Kidney (tissue), 14 donors: Measurements from ENCODE around the gene TDP1. TPM values are rescaled to one million over a fixed set of nuclear protein-coding genes. Genes with fewer than 3 reads are reported as not detected.

Experiments used
- DNase-seq, 5 donors: peaks; one replicate each; pipeline ENCODE4 v3.0.0-alpha.2; 2013 to 2020
- FAIRE-seq: peaks from 2 replicates; lab custom pipeline; 2012; peaks lifted over from hg19 to GRCh38; lab: Jason Lieb, UNC
- H3K27ac ChIP-seq, 2 donors: one replicate each; pipeline ENCODE4 v1.7.0; 2013; ENCODE audit warnings: low read depth in 2 of 2, low read length in 2 of 2, inconsistent platforms in 1 of 2
- H3K27me3 ChIP-seq: one replicate; pipeline ENCODE4 v1.7.1; 2013; ENCODE audit warnings: low read length, inconsistent platforms; ENCODE audit not compliant: control insufficient read depth, insufficient read depth
- H3K36me3 ChIP-seq, 3 donors: one replicate each; pipeline versions ENCODE4 v1.7.0 to v1.7.1; 2013; ENCODE audit warnings: low read length in 3 of 3, control low read depth in 1 of 3, inconsistent platforms in 1 of 3; ENCODE audit not compliant: insufficient read depth in 3 of 3, control insufficient read depth in 2 of 3
- H3K4me1 ChIP-seq, 3 donors: one replicate each; pipeline versions ENCODE4 v1.7.0 to v1.7.1; 2013; ENCODE audit warnings: low read length in 3 of 3, inconsistent platforms in 1 of 3, low read depth in 1 of 3; ENCODE audit not compliant: control insufficient read depth in 2 of 3, insufficient read depth in 2 of 3
- H3K4me3 ChIP-seq, 3 donors: one replicate each; pipeline versions ENCODE4 v1.7.0 to v1.8.1; 2013; ENCODE audit warnings: low read length in 3 of 3, control low read depth in 1 of 3, inconsistent platforms in 1 of 3
- H3K9ac ChIP-seq, 3 donors: one replicate each; pipeline versions ENCODE4 v1.7.0 to v1.7.1; 2013; ENCODE audit warnings: low read length in 3 of 3, control low read depth in 1 of 3, inconsistent platforms in 1 of 3
- H3K9me3 ChIP-seq, 3 donors: one replicate each; pipeline versions ENCODE4 v1.7.0 to v1.7.1; 2013; ENCODE audit warnings: low read length in 3 of 3, control low read depth in 1 of 3, inconsistent platforms in 1 of 3; ENCODE audit not compliant: control insufficient read depth in 2 of 3, insufficient read depth in 1 of 3
- intact Hi-C: fragments of 100-400 bp; cut with DNase I; formaldehyde crosslinking; loops from one replicate; pipeline ENCODE4 v1.11.1; 2022
- polyA plus RNA-seq: library from polyadenylated mRNA; stranded (reverse); fragments of 350-450 nt; fragmentation: Illumina TruSeq; extraction: RNeasy Lipid Tissue Mini Kit (QIAGEN cat#74804); gene quantifications from one replicate; pipeline ENCODE4 v1.2.3, GENCODE V29; 2014; ENCODE audit warnings: low read depth, low replicate concordance; ENCODE audit not compliant: insufficient read depth
- total RNA-seq: library from RNA; stranded (reverse); fragmentation: NEBNext Ultra II Directional; extraction: Animal tissue kit (Norgen Biotek cat#: 25700); gene quantifications from one replicate; pipeline ENCODE4 v1.2.1, GENCODE V29; 2021
- TF ChIP-seq, protein P1 (sequence below): IDR thresholded peaks from 3 replicates; pipeline ENCODE4 v1.5.1; 2012; ENCODE audit warnings: mild to moderate bottlenecking, moderate library complexity, borderline replicate concordance; ENCODE audit not compliant: insufficient read depth; ENCODE audit errors: extremely low read depth
- donor health status: control.
- donor health status: control.
- donor health status: control.
- donor health status: control.
- donor health status: control.
- donor health status: DM: yes; HTN: yes; CAD: no.
- donor health status: Normal renal cell carcinoma (clear cell type).

The TDP1 gene
- total and polyA plus RNA-seq, 2 donors from 2014 or later = 4.8 to 15.7 TPM

DNA sequence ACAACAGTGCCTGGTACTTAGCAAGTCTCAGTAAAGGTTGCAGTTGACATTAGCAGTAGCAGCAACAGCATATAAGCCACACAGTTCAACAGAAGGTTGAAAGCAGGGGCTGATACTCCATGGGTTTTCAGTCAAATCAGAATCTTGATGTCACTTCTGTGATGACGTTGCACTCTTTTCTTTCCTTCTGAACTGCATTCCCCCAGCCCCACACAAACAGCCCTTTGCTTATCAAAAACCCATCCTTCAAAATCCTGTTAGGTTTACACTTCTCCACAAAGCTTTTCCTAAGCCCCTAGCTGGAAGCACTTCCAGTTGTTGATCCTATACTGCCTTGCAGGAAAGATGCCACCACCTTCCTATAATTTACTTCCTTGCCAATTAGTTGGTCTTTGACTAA lies 72.1 kb downstream of the TDP1 start:
- no peak for FAIRE-seq
- TF ChIP-seq, protein P1, sequence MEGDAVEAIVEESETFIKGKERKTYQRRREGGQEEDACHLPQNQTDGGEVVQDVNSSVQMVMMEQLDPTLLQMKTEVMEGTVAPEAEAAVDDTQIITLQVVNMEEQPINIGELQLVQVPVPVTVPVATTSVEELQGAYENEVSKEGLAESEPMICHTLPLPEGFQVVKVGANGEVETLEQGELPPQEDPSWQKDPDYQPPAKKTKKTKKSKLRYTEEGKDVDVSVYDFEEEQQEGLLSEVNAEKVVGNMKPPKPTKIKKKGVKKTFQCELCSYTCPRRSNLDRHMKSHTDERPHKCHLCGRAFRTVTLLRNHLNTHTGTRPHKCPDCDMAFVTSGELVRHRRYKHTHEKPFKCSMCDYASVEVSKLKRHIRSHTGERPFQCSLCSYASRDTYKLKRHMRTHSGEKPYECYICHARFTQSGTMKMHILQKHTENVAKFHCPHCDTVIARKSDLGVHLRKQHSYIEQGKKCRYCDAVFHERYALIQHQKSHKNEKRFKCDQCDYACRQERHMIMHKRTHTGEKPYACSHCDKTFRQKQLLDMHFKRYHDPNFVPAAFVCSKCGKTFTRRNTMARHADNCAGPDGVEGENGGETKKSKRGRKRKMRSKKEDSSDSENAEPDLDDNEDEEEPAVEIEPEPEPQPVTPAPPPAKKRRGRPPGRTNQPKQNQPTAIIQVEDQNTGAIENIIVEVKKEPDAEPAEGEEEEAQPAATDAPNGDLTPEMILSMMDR = no peak
- Histone ChIP-seq H3K4me1 (peaks cover 0 to 3% (median 0%) of the 10 kb centered on the region in 3 donors), H3K9ac (no peak overlapping the region), H3K27me3 (no peaks in the 10 kb centered on the region), H3K9me3 (no peaks in the 10 kb centered on the region), H3K36me3 (peaks cover 0 to 3% (median 2%) of the 10 kb centered on the region in 3 donors), H3K27ac (no peak overlapping the region), H3K4me3 (no peak overlapping the region)
- intact Hi-C loops = no loop called here
- DNase-seq = peak in 2 of 5 donors; percentile 15 to 43

DNA sequence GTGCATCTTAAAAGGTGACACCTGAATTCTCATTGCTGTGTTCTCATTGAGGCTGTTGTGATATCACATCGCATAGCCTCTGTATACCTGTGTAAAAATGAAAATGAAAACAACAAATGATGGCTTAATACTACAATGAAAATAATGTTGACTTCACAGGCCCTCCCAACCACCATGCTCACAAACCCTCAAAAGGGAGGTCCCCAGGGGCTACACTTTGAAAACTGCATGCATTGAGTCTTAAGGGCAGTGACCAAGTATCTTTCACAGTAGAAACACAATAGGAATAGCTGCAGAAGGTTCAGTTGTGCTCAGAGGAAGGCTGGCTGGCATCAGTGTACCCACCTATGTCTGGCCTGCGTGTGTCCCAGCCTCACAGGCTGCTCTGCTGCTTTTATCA lies 78.4 kb downstream of the TDP1 start:
- DNase-seq = no peak
- H3K4me3 ChIP-seq = no peak overlapping the region
- TF ChIP-seq, protein P1 = no peak
- peaks cover 0 to 5% (median 0%) of the 10 kb centered on the region in 3 donors for H3K9me3 ChIP-seq
- H3K9ac ChIP-seq = no peak overlapping the region
- H3K27ac ChIP-seq = no peak overlapping the region
- H3K4me1 ChIP-seq = no peaks in the 10 kb centered on the region
- H3K27me3 ChIP-seq = no peaks in the 10 kb centered on the region
- no peak for FAIRE-seq
- intact Hi-C loops = no loop called here
- peaks cover 2 to 11% (median 2%) of the 10 kb centered on the region in 3 donors for H3K36me3 ChIP-seq

DNA sequence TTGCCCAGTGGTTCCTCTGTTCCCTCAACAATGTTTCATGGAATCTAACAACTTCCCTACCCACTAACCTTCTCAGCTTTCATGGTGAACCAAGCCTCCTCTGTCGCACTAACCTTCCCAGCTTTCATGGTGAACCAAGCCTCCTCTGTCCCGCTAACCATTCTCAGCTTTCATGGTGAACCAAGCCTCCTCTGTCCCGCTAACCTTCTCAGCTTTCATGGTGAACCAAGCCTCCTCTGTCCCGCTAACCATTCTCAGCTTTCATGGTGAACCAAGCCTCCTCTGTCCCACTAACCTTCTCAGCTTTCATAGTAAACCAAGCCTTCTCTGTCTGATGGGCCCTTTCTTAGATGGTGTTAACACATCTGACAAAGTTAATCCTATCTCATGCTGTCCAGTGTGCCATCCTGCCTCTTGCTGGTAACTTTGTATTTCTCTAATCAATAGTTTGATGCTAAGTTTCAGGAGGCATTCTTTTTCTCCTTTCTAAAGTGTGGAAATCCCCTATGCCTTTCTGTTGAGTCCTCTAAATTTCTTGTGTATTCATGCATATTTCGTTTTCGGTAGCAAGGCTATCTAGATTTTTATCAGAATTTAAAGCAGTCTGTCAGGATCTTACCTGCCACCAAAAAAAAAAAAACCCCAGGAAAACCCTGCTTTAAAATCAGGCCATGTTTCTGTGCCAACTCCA lies 79.3 kb downstream of the TDP1 start:
- TF ChIP-seq, protein P1 = no peak
- H3K9ac ChIP-seq = no peak overlapping the region
- peaks cover 0 to 5% (median 0%) of the 10 kb centered on the region in 3 donors for H3K9me3 ChIP-seq
- H3K27me3 ChIP-seq = no peaks in the 10 kb centered on the region
- FAIRE-seq (no peak), DNase-seq (peak in 1 of 5 donors; percentile 3)
- H3K4me3 ChIP-seq = no peak overlapping the region
- H3K4me1 ChIP-seq = no peaks in the 10 kb centered on the region
- intact Hi-C loops = no loop called here
- no peak overlapping the region for H3K27ac ChIP-seq
- H3K36me3 ChIP-seq = peaks cover 2 to 11% (median 2%) of the 10 kb centered on the region in 3 donors
